Tibial nerve (tissue), 4 donors: Measurements from ENCODE around the gene SPATS2.
"Not testable (repeated sequence)": the region's sequence is repeated elsewhere in the genome, so short reads cannot be mapped to it uniquely, and the experiment has no call there.

Source experiments
- CTCF ChIP-seq, 5 experiments: fragments of 200-600 bp in 3 of 5; fragments of 450-650 bp in 2 of 5; sonication (generic) in 3 of 5; IDR thresholded peaks; one replicate each; pipeline ENCODE4 v1.5.1; 2016 to 2019; ENCODE audit warnings: antibody characterized with exemption in 5 of 5, mild to moderate bottlenecking in 3 of 5, moderate library complexity in 2 of 5
- EP300 ChIP-seq, 2 donors: sonication (generic); formaldehyde crosslinking; IDR thresholded peaks; one replicate each; pipeline ENCODE4 v1.6.1; 2017; ENCODE audit warnings: antibody characterized with exemption in 2 of 2, mild to moderate bottlenecking in 1 of 2
- POLR2A ChIP-seq, 2 donors: fragments of 450-650 bp; IDR thresholded peaks; one replicate each; pipeline ENCODE4 v1.6.1; 2017; ENCODE audit warnings: antibody characterized with exemption in 2 of 2, mild to moderate bottlenecking in 2 of 2, moderate library complexity in 2 of 2

DNA sequence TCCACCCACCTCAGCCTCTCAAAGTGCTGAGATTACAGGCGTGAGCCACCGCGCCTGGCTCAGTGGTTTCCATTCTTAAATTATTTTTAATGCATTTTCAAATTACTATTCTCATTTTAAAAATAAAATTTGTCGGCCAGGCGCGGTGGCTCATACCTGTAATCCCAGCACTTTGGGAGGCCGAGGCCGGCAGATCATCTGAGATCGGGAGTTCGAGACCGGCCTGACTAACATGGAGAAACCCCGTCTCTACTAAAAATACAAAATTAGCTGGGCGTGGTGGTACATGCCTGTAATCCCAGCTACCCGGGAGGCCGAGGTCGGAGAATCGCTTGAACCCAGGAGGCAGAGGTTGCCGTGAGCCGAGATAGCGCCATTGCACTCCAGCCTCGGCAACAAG lies 33.5 kb upstream of the SPATS2 start:
- TF ChIP-seq CTCF, POLR2A, EP300 (IDR thresholded peaks at IDR 0.05): not testable (repeated sequence)
